Sigmoid colon (tissue), 7 donors: ENCODE results near the gene RAPGEF2. TPM values are rescaled to one million over a fixed set of nuclear protein-coding genes. Genes with fewer than 3 reads are reported as not detected.
"Not testable (repeated sequence)": the region's sequence is repeated elsewhere in the genome, so short reads cannot be mapped to it uniquely, and the experiment has no call there.

Source experiments
- DNase-seq: peaks from one replicate; pipeline ENCODE4 v3.0.0-alpha.2; 2019
- H3K27ac ChIP-seq, 4 donors: fragments of 200-600 bp; sonication (generic); one replicate each; pipeline ENCODE4 v1.5.1; 2016 to 2019; ENCODE audit warnings: mild to moderate bottlenecking in 1 of 4
- H3K27me3 ChIP-seq, 3 donors: fragments of 200-600 bp; sonication (generic); one replicate each; pipeline ENCODE4 v1.5.1; 2019; ENCODE audit warnings: mild to moderate bottlenecking in 1 of 3
- H3K36me3 ChIP-seq, 4 donors: fragments of 200-600 bp; sonication (generic); one replicate each; pipeline ENCODE4 v1.5.1; 2016 to 2019
- H3K4me1 ChIP-seq, 4 donors: fragments of 200-600 bp; sonication (generic); one replicate each; pipeline ENCODE4 v1.5.1; 2017 to 2019
- H3K4me3 ChIP-seq, 4 donors: fragments of 200-600 bp; sonication (generic); one replicate each; pipeline ENCODE4 v1.5.1; 2017 to 2019; ENCODE audit warnings: mild to moderate bottlenecking in 2 of 4, moderate library complexity in 1 of 4
- H3K9me3 ChIP-seq, 4 donors: fragments of 200-600 bp in 3 of 4; sonication (generic) in 3 of 4; one replicate each; pipeline versions ENCODE4 v1.5.1 to v1.6.1; 2013 to 2019
- EP300 ChIP-seq, 4 donors: sonication (generic); formaldehyde crosslinking; IDR thresholded peaks; one replicate each; pipeline ENCODE4 v1.6.1; 2017; ENCODE audit warnings: antibody characterized with exemption in 4 of 4
- POLR2A ChIP-seq, 2 donors: fragments of 450-650 bp; IDR thresholded peaks; one replicate each; pipeline ENCODE4 v1.6.1; 2016; ENCODE audit warnings: antibody characterized with exemption in 2 of 2, mild to moderate bottlenecking in 2 of 2, moderate library complexity in 2 of 2
- POLR2AphosphoS5 ChIP-seq, 4 donors: sonication (generic); formaldehyde crosslinking; IDR thresholded peaks; one replicate each; pipeline ENCODE4 v1.6.1; 2017; ENCODE audit warnings: antibody characterized with exemption in 4 of 4
- WGBS, 2 donors: extraction: QIAGEN DNeasy Blood & Tissue Kit; methylation state at CpG; one replicate each; pipeline ENCODE4 v1.1.7; 2013; 5-methylcytosine and 5-hydroxymethylcytosine counted together
- intact Hi-C: fragments of 100-400 bp; cut with DNase I; formaldehyde crosslinking; loops from one replicate; pipeline ENCODE4 v1.15.1; 2023
- polyA plus RNA-seq, 3 donors: library from polyadenylated mRNA; stranded (reverse); fragments of 200-250 nt; gene quantifications; one replicate each; pipeline ENCODE4 v1.2.3, GENCODE V29; 2013
- total RNA-seq, 4 donors: library from RNA; depleted of rRNA; stranded (reverse); fragments of >200 nt; gene quantifications; one replicate each; pipeline ENCODE4 v1.1.0, GENCODE V29; 2016
- TF ChIP-seq, protein P1 (sequence below), 4 experiments: fragments of 450-650 bp in 3 of 4; fragments of 200-600 bp in 1 of 4; IDR thresholded peaks; one replicate each; pipeline ENCODE4 v1.5.1; 2016 to 2019; ENCODE audit warnings: antibody characterized with exemption in 4 of 4, mild to moderate bottlenecking in 3 of 4, moderate library complexity in 2 of 4
- donor health status: healthy with polysubstance abuse.
- donor health status: Bipolar disorder and iron deficiency.
- donor health status: healthy.

Gene RAPGEF2
- total and polyA plus RNA-seq, 7 donors, result 7.8 to 63.1 (median 34.2) TPM

DNA sequence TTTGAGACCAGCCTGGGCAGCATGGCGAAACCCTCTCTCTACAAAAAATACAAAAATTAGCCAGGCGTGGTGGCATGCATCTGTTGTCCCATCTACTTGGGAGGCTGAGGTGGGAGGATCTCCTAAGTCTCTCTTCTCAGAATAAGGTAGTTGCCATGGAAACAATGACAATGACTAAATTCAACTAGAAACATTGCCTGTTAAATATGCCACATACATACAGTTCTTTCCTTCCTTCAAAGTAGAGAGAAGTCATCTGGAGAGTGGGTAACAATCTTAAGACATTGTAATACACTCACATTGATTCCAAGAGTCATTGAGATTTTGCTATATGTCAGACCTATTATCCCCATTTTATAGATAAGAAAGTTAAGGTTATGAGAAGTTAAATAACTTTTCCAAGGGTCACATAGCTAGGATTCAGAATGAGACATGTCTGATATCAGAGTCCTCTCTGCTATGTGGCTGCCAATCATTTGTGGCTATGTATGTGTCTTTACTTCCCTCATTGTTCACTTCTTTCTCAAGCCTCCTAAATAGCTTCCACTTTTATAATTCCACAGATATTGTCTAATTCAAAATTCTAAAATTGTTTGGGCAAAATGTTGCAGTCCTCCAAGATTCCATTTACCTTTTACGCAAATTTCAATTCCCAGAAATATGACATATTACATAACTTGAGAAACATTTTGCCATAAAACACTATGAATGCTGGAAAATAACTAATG is 37.2 kb upstream of the RAPGEF2 start:
- Histone ChIP-seq H3K9me3 (no peaks in the 10 kb centered on the region), H3K27ac (no peak overlapping the region), H3K27me3 (no peaks in the 10 kb centered on the region), H3K4me3 (no peak overlapping the region), H3K36me3 (no peaks in the 10 kb centered on the region), H3K4me1 (peaks cover 0 to 5% (median 0%) of the 10 kb centered on the region in 4 donors)
- DNase-seq, result no peak
- intact Hi-C loops, result no loop called here
- 97 to 98% methylated on average over 3 of the region's 3 CpGs for WGBS, 2 donors
- no peak for TF ChIP-seq POLR2A (IDR thresholded peaks at IDR 0.05)
- TF ChIP-seq EP300 (IDR thresholded peaks at IDR 0.05), result no peak
- TF ChIP-seq, protein P1, sequence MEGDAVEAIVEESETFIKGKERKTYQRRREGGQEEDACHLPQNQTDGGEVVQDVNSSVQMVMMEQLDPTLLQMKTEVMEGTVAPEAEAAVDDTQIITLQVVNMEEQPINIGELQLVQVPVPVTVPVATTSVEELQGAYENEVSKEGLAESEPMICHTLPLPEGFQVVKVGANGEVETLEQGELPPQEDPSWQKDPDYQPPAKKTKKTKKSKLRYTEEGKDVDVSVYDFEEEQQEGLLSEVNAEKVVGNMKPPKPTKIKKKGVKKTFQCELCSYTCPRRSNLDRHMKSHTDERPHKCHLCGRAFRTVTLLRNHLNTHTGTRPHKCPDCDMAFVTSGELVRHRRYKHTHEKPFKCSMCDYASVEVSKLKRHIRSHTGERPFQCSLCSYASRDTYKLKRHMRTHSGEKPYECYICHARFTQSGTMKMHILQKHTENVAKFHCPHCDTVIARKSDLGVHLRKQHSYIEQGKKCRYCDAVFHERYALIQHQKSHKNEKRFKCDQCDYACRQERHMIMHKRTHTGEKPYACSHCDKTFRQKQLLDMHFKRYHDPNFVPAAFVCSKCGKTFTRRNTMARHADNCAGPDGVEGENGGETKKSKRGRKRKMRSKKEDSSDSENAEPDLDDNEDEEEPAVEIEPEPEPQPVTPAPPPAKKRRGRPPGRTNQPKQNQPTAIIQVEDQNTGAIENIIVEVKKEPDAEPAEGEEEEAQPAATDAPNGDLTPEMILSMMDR (IDR thresholded peaks at IDR 0.05), result no peak

DNA sequence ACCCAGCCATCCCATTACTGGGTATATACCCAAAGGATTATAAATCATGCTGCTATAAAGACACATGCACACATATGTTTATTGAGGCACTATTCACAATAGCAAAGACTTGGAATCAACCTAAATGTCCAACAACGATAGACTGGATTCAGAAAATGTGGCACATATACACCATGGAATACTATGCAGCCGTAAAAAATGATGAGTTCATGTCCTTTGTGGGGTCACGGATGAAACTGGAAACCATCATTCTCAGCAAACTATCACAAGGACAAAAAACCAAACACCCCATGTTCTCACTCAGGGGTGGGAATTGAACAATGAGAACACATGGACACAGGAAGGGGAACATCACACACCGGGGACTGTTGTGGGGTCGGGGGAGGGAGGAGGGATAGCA is 34.7 kb upstream of the RAPGEF2 start:
- H3K27me3 ChIP-seq, DNase-seq, intact Hi-C loops, H3K9me3 ChIP-seq, H3K4me3 ChIP-seq, H3K4me1 ChIP-seq, H3K36me3 ChIP-seq, H3K27ac ChIP-seq: not testable (repeated sequence)
- 94 to 98% methylated on average over 5 of the region's 5 CpGs for WGBS, 2 donors

DNA sequence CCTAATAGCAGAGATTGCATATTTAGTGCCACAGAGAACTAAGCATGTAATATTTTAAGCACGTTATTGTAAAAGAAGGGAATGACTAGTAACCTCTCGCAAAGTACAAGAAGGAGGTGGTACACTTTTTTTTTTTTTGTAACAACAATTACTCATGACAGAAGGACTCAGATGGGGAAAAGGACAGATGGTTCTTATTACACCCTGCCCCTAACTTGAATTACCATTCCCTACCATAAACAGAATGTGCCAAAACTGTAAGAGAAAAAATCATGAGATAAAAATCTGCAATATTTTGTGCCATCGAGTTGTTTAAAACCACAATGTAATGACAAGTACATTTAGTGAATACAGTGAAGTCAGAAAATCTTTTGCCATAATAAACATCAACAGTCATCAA is 33.0 kb upstream of the RAPGEF2 start:
- H3K27me3 ChIP-seq, result no peaks in the 10 kb centered on the region
- H3K36me3 ChIP-seq, result no peaks in the 10 kb centered on the region
- intact Hi-C loops, result no loop called here
- TF ChIP-seq EP300 (IDR thresholded peaks at IDR 0.05) (no peak), POLR2A (IDR thresholded peaks at IDR 0.05) (no peak), POLR2AphosphoS5 (IDR thresholded peaks at IDR 0.05) (no peak)
- TF ChIP-seq, protein P1 (IDR thresholded peaks at IDR 0.05), result no peak
- 17 to 49% methylated on average over 3 of the region's 3 CpGs for WGBS, 2 donors
- no peak for DNase-seq
- H3K27ac ChIP-seq, result no peak overlapping the region
- H3K9me3 ChIP-seq, result no peaks in the 10 kb centered on the region
- H3K4me3 ChIP-seq, result no peak overlapping the region
- peaks cover 0 to 5% (median 0%) of the 10 kb centered on the region in 4 donors for H3K4me1 ChIP-seq

DNA sequence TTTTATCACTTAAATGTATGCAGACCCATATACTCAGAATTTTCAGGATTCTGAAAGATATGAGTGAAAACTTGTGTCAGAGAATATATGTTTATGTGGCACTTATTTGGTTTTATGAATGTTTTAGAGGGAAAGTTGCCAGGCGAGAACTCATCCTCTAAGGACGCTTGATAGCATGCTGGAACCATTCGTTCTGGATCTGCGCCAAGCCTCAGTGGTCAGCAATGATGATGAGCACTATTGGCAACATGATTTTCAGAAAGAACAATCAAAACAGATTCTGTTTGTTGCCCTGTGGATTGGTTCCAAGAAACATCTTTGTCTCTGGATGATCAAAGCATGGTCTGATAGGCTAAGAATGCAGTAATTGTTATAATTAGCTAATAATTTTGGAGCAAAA is 32.1 kb upstream of the RAPGEF2 start:
- no peaks in the 10 kb centered on the region for H3K36me3 ChIP-seq
- peaks cover 0 to 5% (median 0%) of the 10 kb centered on the region in 4 donors for H3K4me1 ChIP-seq
- H3K9me3 ChIP-seq, result no peaks in the 10 kb centered on the region
- 71 to 87% methylated on average over 4 of the region's 4 CpGs for WGBS, 2 donors
- no peak for DNase-seq
- no peaks in the 10 kb centered on the region for H3K27me3 ChIP-seq
- TF ChIP-seq POLR2A (IDR thresholded peaks at IDR 0.05) (no peak), POLR2AphosphoS5 (IDR thresholded peaks at IDR 0.05) (no peak), EP300 (IDR thresholded peaks at IDR 0.05) (no peak)
- TF ChIP-seq, protein P1 (IDR thresholded peaks at IDR 0.05), result no peak
- intact Hi-C loops, result no loop called here
- H3K4me3 ChIP-seq, result no peak overlapping the region
- no peak overlapping the region for H3K27ac ChIP-seq

DNA sequence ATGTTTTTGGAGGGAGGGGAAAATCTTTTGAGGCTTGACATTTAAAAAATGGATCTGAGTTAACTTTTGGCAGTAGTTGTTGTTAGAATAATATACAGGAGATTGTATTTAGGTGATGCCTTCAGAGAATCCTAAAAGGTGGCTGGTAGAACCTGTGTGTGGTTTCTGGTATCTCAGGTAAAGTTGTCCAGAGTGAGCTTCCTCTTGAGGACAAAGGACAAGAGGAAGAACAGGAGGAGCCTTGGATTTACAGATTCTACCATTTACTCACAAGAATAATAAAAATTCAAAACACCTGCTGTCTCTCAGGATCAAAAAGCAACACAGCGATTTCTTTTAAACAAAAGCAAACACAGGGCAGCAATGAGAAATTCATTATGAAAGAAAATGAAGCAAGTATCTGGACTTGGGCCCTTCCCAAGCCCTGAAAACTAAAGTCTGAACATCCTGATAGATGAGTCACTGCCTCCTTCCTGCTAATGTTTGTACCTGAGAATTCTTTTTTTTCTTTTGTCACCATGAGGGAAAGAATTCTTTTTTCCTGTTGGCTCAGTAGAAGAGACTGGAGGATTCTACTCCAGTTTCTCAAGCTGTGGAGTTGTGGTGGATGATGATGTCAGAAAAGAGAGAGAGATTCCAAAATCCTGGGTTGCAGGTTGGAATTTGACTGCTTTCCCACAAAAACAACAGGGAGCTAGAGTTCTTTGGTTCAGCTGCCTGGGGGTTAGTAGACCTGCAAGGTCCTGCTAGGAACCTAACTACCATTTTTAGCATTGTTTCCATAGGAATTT is 31.5 kb upstream of the RAPGEF2 start:
- peak overlapping the region in 1 of 4 donors; percentile 31 for H3K27ac ChIP-seq
- H3K4me1 ChIP-seq, result peaks cover 0 to 5% (median 0%) of the 10 kb centered on the region in 4 donors
- WGBS, 2 donors, result 12 to 61% methylated on average over 1 of the region's 1 CpG
- H3K27me3 ChIP-seq, result no peaks in the 10 kb centered on the region
- H3K36me3 ChIP-seq, result no peaks in the 10 kb centered on the region
- H3K9me3 ChIP-seq, result no peaks in the 10 kb centered on the region
- intact Hi-C loops, result no loop called here
- no peak for TF ChIP-seq POLR2AphosphoS5 (IDR thresholded peaks at IDR 0.05)
- TF ChIP-seq, protein P1 (IDR thresholded peaks at IDR 0.05), result no peak
- TF ChIP-seq EP300 (IDR thresholded peaks at IDR 0.05), result no peak
- no peak for TF ChIP-seq POLR2A (IDR thresholded peaks at IDR 0.05)
- H3K4me3 ChIP-seq, result no peak overlapping the region
- DNase-seq, result no peak
